MM.1S (cell line): ENCODE results near the gene DDX27.

Source experiments
- CTCF ChIP-seq: fragments of 300-600 bp; sonication (generic); IDR thresholded peaks from 2 replicates; pipeline ENCODE4 v1.5.1; 2016; ENCODE audit warnings: antibody characterized with exemption, low read length, mixed read lengths
- EZH2 ChIP-seq: fragments of 300-600 bp; sonication (generic); optimal IDR thresholded peaks from 2 replicates; pipeline ENCODE3; 2017; ENCODE audit warnings: low read depth, mild to moderate bottlenecking, antibody characterized with exemption, low read length, mixed read lengths
- EZH2phosphoT487 ChIP-seq: fragments of 300-600 bp; sonication (generic); IDR thresholded peaks from 2 replicates; pipeline ENCODE4 v1.6.1; 2018; ENCODE audit warnings: antibody characterized with exemption, low read length

GRCh38 chr20:49231471-49231870 is 12.3 kb downstream of the DDX27 start:
- TF ChIP-seq CTCF: no peak
- TF ChIP-seq EZH2: no peak
- no peak for TF ChIP-seq EZH2phosphoT487
